CD4-positive, alpha-beta T cell (primary cell): Measurements from ENCODE around the gene TRIM22. TPM values are rescaled to one million over a fixed set of nuclear protein-coding genes. Genes with fewer than 3 reads are reported as not detected.
"Not testable (repeated sequence)": the region's sequence is repeated elsewhere in the genome, so short reads cannot be mapped to it uniquely, and the experiment has no call there.

Experiments
- ATAC-seq: fragments of 200-7000 bp; cut with Tn5 transposase; one replicate; pipeline ENCODE4 v1.10.0; 2022; ENCODE audit warnings: mild to moderate bottlenecking; ENCODE audit not compliant: poor library complexity
- CTCF ChIA-PET: fragments of 350-600 bp; sonication (Branson Sonifier 250); formaldehyde crosslinking; loops from one replicate; lab custom pipeline; 2021; ENCODE audit warnings: antibody characterized with exemption, inconsistent platforms; lab: Charles Lee
- POLR2A ChIA-PET: fragments of 350-600 bp; sonication (Branson Sonifier 250); formaldehyde crosslinking; loops from one replicate; lab custom pipeline; 2021; ENCODE audit warnings: antibody characterized with exemption, inconsistent platforms; lab: Charles Lee
- DNase-seq, 14 experiments: peaks; one replicate each; pipeline ENCODE4 v3.0.0-alpha.2; 2013 to 2020; ENCODE audit warnings: mixed read lengths in 2 of 14
- H3K27ac ChIP-seq, 2 donors: one replicate each; pipeline versions ENCODE4 v1.5.1 to v1.7.0; 2013; ENCODE audit warnings: low read length in 2 of 2, low read depth in 1 of 2, mild to moderate bottlenecking in 1 of 2
- H3K27me3 ChIP-seq, 2 experiments: 1 replicate in 1 of 2; 2 replicates in 1 of 2; pipeline versions ENCODE4 v1.6.1 to v1.7.0; 2013; ENCODE audit warnings: low read length in 2 of 2, control low read depth in 1 of 2, mild to moderate bottlenecking in 1 of 2, moderate library complexity in 1 of 2; ENCODE audit not compliant: insufficient read depth in 2 of 2, control insufficient read depth in 1 of 2
- H3K36me3 ChIP-seq: one replicate; pipeline ENCODE4 v1.6.1; 2013; ENCODE audit warnings: low read length, control low read depth; ENCODE audit not compliant: insufficient read depth
- H3K4me1 ChIP-seq: one replicate; pipeline ENCODE4 v1.6.1; 2013; ENCODE audit warnings: low read length, control low read depth; ENCODE audit not compliant: insufficient read depth
- H3K4me3 ChIP-seq: one replicate; pipeline ENCODE4 v1.5.1; 2013; ENCODE audit warnings: mild to moderate bottlenecking, low read length, moderate library complexity
- H3K9me3 ChIP-seq, 2 experiments: 1 replicate in 1 of 2; 2 replicates in 1 of 2; pipeline versions ENCODE4 v1.6.1 to v1.7.0; 2013; ENCODE audit warnings: low read length in 2 of 2, mild to moderate bottlenecking in 2 of 2, control low read depth in 1 of 2, moderate library complexity in 1 of 2; ENCODE audit not compliant: control insufficient read depth in 1 of 2, insufficient read depth in 1 of 2
- H3K27ac Mint-ChIP-seq: one replicate; pipeline ENCODE4 v1.8.0; 2020; ENCODE audit warnings: mixed read lengths
- H3K27me3 Mint-ChIP-seq: one replicate; pipeline ENCODE4 v1.8.0; 2021; ENCODE audit warnings: mixed read lengths
- H3K36me3 Mint-ChIP-seq: one replicate; pipeline ENCODE4 v1.8.0; 2021; ENCODE audit warnings: low read depth, mixed read lengths
- H3K4me1 Mint-ChIP-seq: one replicate; pipeline ENCODE4 v1.8.0; 2021; ENCODE audit warnings: low read depth, mixed read lengths
- H3K4me3 Mint-ChIP-seq: one replicate; pipeline ENCODE4 v1.8.0; 2020; ENCODE audit warnings: mild to moderate bottlenecking, mixed read lengths
- H3K9me3 Mint-ChIP-seq: one replicate; pipeline ENCODE4 v1.8.0; 2020; ENCODE audit warnings: mixed read lengths
- CTCF ChIP-seq: fragments of 200-600 bp; IDR thresholded peaks from one replicate; pipeline ENCODE4 v1.8.0; 2022; ENCODE audit warnings: antibody characterized with exemption, mild to moderate bottlenecking
- intact Hi-C, 2 experiments: fragments of 100-400 bp; cut with DNase I in 1 of 2; cut with micrococcal nuclease in 1 of 2; formaldehyde crosslinking; loops; one replicate each; pipeline versions ENCODE4 v1.15.1 to v1.9.0; 2023 to 2025; cut with DNase I, micrococcal nuclease
- total RNA-seq, 174 experiments: library from RNA in 2 of 174; stranded (reverse) in 2 of 174; gene quantifications; one replicate each; pipeline ENCODE4 v1.2.3 and lab custom pipeline; 2021 to 2026

TRIM22 gene
- total RNA-seq, 2 experiments from 2014 or later: 198 to 206 TPM

DNA sequence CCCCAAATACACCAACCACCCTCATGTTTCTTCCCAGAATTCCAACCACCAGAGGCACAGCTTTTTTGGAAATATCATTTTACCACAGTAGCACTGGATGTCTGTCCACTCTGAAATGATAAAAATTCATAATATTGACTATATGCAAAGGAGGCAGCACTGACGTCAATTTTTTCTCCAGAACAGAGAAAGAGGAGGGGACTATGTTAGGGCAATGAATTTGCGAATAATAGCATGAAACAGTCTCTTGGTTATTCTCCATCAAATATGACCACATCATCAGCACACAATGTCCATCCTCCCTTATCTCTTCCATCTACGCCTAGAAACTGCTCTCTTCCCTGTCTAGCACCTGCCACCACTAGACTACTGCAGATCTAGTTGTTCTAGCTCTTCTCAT lies 43.5 kb upstream of the TRIM22 start:
- Mint-ChIP-seq H3K9me3 (no peaks in the 10 kb centered on the region), H3K27ac (no peak overlapping the region), H3K36me3 (peaks cover 51% of the 10 kb centered on the region), H3K4me1 (no peaks in the 10 kb centered on the region), H3K27me3 (no peaks in the 10 kb centered on the region), H3K4me3 (no peak overlapping the region)
- Histone ChIP-seq H3K9me3 (no peaks in the 10 kb centered on the region), H3K36me3 (peaks cover 22% of the 10 kb centered on the region), H3K27me3 (no peaks in the 10 kb centered on the region), H3K27ac (no peak overlapping the region), H3K4me3 (no peak overlapping the region), H3K4me1 (no peaks in the 10 kb centered on the region)
- ATAC-seq: no peak
- no peak for DNase-seq
- POLR2A ChIA-PET: no interaction called here
- CTCF ChIA-PET: interaction anchor here (0.6 kb wide), 1 partner anchor 9 kb away, joined by 3 read pairs; no protein-coding TSS in a partner anchor
- intact Hi-C loops: no loop called here
- no peak for TF ChIP-seq CTCF

DNA sequence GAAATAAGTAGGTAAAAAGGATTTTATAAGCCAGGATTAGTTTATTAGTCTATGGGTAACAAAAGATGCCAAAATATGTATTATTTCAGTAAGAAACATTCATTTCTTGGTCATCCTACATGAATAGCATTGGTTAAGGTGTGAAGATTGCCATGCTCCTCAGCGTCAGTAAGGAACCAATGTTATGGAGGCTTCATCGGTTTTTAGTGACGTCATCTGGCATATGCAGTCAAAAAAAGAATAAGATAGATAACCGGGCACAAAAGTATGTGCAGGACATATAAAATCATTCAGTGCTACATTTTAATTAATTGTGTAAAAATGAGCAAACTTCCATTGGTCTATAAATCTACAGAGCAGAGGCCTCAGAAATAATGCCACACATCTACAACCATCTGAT lies 34.1 kb upstream of the TRIM22 start:
- H3K4me1 ChIP-seq: no peaks in the 10 kb centered on the region
- no peak for ATAC-seq
- no peak for TF ChIP-seq CTCF
- H3K27me3 ChIP-seq: no peaks in the 10 kb centered on the region
- no peak for DNase-seq
- ChIA-PET CTCF (no interaction called here), POLR2A (no interaction called here)
- H3K9me3 ChIP-seq: peaks cover 4 to 9% of the 10 kb centered on the region in 2 experiments
- intact Hi-C loops: no loop called here
- no peak overlapping the region for H3K4me3 ChIP-seq
- no peaks in the 10 kb centered on the region for H3K27me3 Mint-ChIP-seq
- H3K9me3 Mint-ChIP-seq: peaks cover 2% of the 10 kb centered on the region
- H3K36me3 Mint-ChIP-seq: peaks cover 16% of the 10 kb centered on the region
- no peak overlapping the region for H3K27ac ChIP-seq
- H3K36me3 ChIP-seq: no peaks in the 10 kb centered on the region
- H3K4me1 Mint-ChIP-seq: no peaks in the 10 kb centered on the region
- no peak overlapping the region for H3K27ac Mint-ChIP-seq
- no peak overlapping the region for H3K4me3 Mint-ChIP-seq

GRCh38 chr11:5656956-5657355 lies 32.6 kb upstream of the TRIM22 start:
- POLR2A ChIA-PET: not testable (repeated sequence)

GRCh38 chr11:5658318-5658717 lies 31.3 kb upstream of the TRIM22 start:
- CTCF ChIA-PET: no interaction called here
- Mint-ChIP-seq H3K27me3 (no peaks in the 10 kb centered on the region), H3K36me3 (peaks cover 29% of the 10 kb centered on the region)

More at GRCh38 chr11:5656956-5657355, 32.6 kb upstream of the TRIM22 start:
- H3K27me3 ChIP-seq, H3K27me3 Mint-ChIP-seq, H3K4me3 ChIP-seq, H3K27ac Mint-ChIP-seq, H3K4me1 Mint-ChIP-seq, H3K36me3 ChIP-seq, ATAC-seq, H3K4me1 ChIP-seq, H3K27ac ChIP-seq, H3K9me3 ChIP-seq, H3K9me3 Mint-ChIP-seq, DNase-seq, H3K4me3 Mint-ChIP-seq, intact Hi-C loops: not testable (repeated sequence)
- peaks cover 25% of the 10 kb centered on the region for H3K36me3 Mint-ChIP-seq
- CTCF ChIA-PET: interaction anchor here (0.7 kb wide), 1 partner anchor 14 kb away, joined by 3 read pairs; no protein-coding TSS in a partner anchor

More at GRCh38 chr11:5658318-5658717, 31.3 kb upstream of the TRIM22 start:
- Mint-ChIP-seq H3K27ac (no peak overlapping the region), H3K9me3 (no peaks in the 10 kb centered on the region), H3K4me1 (no peaks in the 10 kb centered on the region), H3K4me3 (no peak overlapping the region)
- intact Hi-C loops: no loop called here
- no peaks in the 10 kb centered on the region for H3K27me3 ChIP-seq
- H3K9me3 ChIP-seq: peaks cover 0 to 9% of the 10 kb centered on the region in 2 experiments
- H3K4me3 ChIP-seq: no peak overlapping the region
- H3K27ac ChIP-seq: no peak overlapping the region
- no peaks in the 10 kb centered on the region for H3K36me3 ChIP-seq
- DNase-seq (no peak), ATAC-seq (no peak)
- POLR2A ChIA-PET: no interaction called here
- no peaks in the 10 kb centered on the region for H3K4me1 ChIP-seq
- TF ChIP-seq CTCF: no peak
